DND-41 (cell line): ENCODE results near the gene FAM107A.

Source experiments
- ATAC-seq: fragments of 200-7000 bp; cut with Tn5 transposase; 3 replicates; pipeline ENCODE4 v1.9.1; 2021; ENCODE audit warnings: low read depth; ENCODE audit not compliant: insufficient read depth
- DNase-seq: peaks from one replicate; pipeline ENCODE4 v3.0.0-alpha.2; 2020
- H2AFZ ChIP-seq: 2 replicates; pipeline ENCODE4 v1.6.0; 2012; ENCODE audit warnings: low read depth, low read length
- H3K27ac ChIP-seq: 2 replicates; pipeline ENCODE4 v1.5.1; 2012; ENCODE audit warnings: low read length, inconsistent platforms
- H3K27me3 ChIP-seq: fragments of 200-600 bp; sonication (generic); 2 replicates; pipeline ENCODE4 v1.6.0; 2012; ENCODE audit warnings: low read length, mild to moderate bottlenecking, inconsistent platforms; ENCODE audit not compliant: insufficient read depth, poor library complexity
- H3K36me3 ChIP-seq: 2 replicates; pipeline ENCODE4 v1.5.1; 2012; ENCODE audit warnings: low read length, inconsistent platforms; ENCODE audit not compliant: insufficient read depth
- H3K4me1 ChIP-seq: 2 replicates; pipeline ENCODE4 v1.5.1; 2012; ENCODE audit warnings: mild to moderate bottlenecking, low read length; ENCODE audit not compliant: insufficient read depth
- H3K4me2 ChIP-seq: 2 replicates; pipeline ENCODE4 v1.6.0; 2012; ENCODE audit warnings: mild to moderate bottlenecking, moderate library complexity, low read length, inconsistent platforms; ENCODE audit not compliant: insufficient read depth
- H3K4me3 ChIP-seq, 2 experiments: fragments of 200-600 bp in 1 of 2; shearing (Covaris generic) in 1 of 2; 2 replicates each; pipeline ENCODE4 v1.5.1; 2012 to 2016; ENCODE audit warnings: inconsistent platforms in 2 of 2, low read length in 2 of 2, mild to moderate bottlenecking in 2 of 2, low read depth in 1 of 2, moderate library complexity in 1 of 2
- H3K79me2 ChIP-seq: 2 replicates; pipeline ENCODE4 v1.6.0; 2012; ENCODE audit warnings: low read length, inconsistent platforms; ENCODE audit not compliant: insufficient read depth
- H3K9ac ChIP-seq: 2 replicates; pipeline ENCODE4 v1.6.0; 2012; ENCODE audit warnings: low read depth, mild to moderate bottlenecking, inconsistent platforms, low read length, moderate library complexity
- H3K9me3 ChIP-seq: 2 replicates; pipeline ENCODE4 v1.5.1; 2012; ENCODE audit warnings: low read length, moderate library complexity, mild to moderate bottlenecking, inconsistent platforms; ENCODE audit not compliant: insufficient read depth, severe bottlenecking
- H4K20me1 ChIP-seq: 2 replicates; pipeline ENCODE4 v1.6.0; 2012; ENCODE audit warnings: low read length; ENCODE audit not compliant: insufficient read depth
- CTCF ChIP-seq: IDR thresholded peaks from 2 replicates; pipeline ENCODE4 v1.5.1; 2012; ENCODE audit warnings: borderline replicate concordance, low read length, moderate library complexity, mild to moderate bottlenecking; ENCODE audit not compliant: poor library complexity, severe bottlenecking; ENCODE audit errors: extremely low read depth
- EZH2 ChIP-seq: IDR thresholded peaks from 3 replicates; pipeline ENCODE4 v1.6.1; 2012; ENCODE audit warnings: borderline replicate concordance, low read depth, mild to moderate bottlenecking, moderate library complexity, low read length, inconsistent platforms; ENCODE audit not compliant: severe bottlenecking

FAM107A gene

GRCh38 chr3:58591517-58592510 is 14.6 kb upstream of the FAM107A start:
- no peak overlapping the region for H2AFZ ChIP-seq
- no peak for TF ChIP-seq CTCF
- TF ChIP-seq EZH2, result no peak
- H3K27me3 ChIP-seq, result no peaks in the 10 kb centered on the region
- H3K27ac ChIP-seq, result no peak overlapping the region
- no peaks in the 10 kb centered on the region for H3K79me2 ChIP-seq
- 0 out of 2 replicates have a peak, but pooled peaks cover 3% of the 10 kb centered on the region for H4K20me1 ChIP-seq
- no peak overlapping the region for H3K4me3 ChIP-seq
- ATAC-seq (no peak), DNase-seq (no peak)
- H3K9me3 ChIP-seq, result no peaks in the 10 kb centered on the region
- no peaks in the 10 kb centered on the region for H3K36me3 ChIP-seq
- H3K4me1 ChIP-seq, result no peaks in the 10 kb centered on the region
- H3K4me2 ChIP-seq, result no peak overlapping the region
- no peak overlapping the region for H3K9ac ChIP-seq

- no peak overlapping the region for H3K4me2 ChIP-seq
- no peaks in the 10 kb centered on the region for H3K79me2 ChIP-seq
- 0 out of 2 replicates have a peak, but pooled peaks cover 3% of the 10 kb centered on the region for H4K20me1 ChIP-seq
- no peak overlapping the region for H3K4me3 ChIP-seq
- no peak overlapping the region for H3K27ac ChIP-seq
- ATAC-seq, result peak; percentile 80
- no peaks in the 10 kb centered on the region for H3K9me3 ChIP-seq
- H3K4me1 ChIP-seq, result no peaks in the 10 kb centered on the region
- peak; percentile 51 for DNase-seq
- H3K27me3 ChIP-seq, result no peaks in the 10 kb centered on the region
- no peak overlapping the region for H2AFZ ChIP-seq
- H3K9ac ChIP-seq, result no peak overlapping the region
- no peak for TF ChIP-seq EZH2
- TF ChIP-seq CTCF, result no peak
- H3K36me3 ChIP-seq, result no peaks in the 10 kb centered on the region
Measured at GRCh38 chr3:58588030-58588614, 10.9 kb upstream of the FAM107A start.

DNA sequence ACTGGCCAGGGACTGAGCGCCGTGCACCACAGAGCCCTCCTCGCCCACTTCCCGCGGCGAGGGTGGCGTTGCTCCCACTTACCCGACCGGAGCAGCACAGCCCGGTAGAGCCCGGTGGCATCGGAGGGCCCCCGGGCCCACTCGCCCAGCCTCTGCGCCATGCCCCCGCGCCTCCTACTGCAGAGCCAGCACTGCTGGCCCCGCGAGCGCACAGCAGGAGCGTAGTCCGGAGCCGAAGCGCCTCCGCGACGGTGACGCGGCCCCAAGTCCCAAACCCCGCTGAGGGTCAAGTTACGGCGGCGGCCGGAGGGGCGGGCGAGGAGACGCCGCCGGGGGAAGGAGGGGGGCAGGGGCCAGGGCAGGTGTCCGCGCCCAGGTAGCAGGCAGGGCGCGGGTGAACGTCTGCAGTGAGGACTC is 9.6 kb upstream of the FAM107A start:
- Histone ChIP-seq H3K36me3 (no peaks in the 10 kb centered on the region), H4K20me1 (0 out of 2 replicates have a peak, but pooled peaks cover 3% of the 10 kb centered on the region), H3K4me1 (no peaks in the 10 kb centered on the region), H3K27me3 (no peaks in the 10 kb centered on the region), H3K4me3 (no peak overlapping the region), H3K9ac (no peak overlapping the region), H3K9me3 (no peaks in the 10 kb centered on the region), H2AFZ (no peak overlapping the region), H3K4me2 (no peak overlapping the region), H3K27ac (no peak overlapping the region), H3K79me2 (no peaks in the 10 kb centered on the region)
- no peak for ATAC-seq
- TF ChIP-seq CTCF (no peak), EZH2 (no peak)
- DNase-seq, result no peak
